NCI-H2196 (cell line): Measurements from ENCODE around the gene GCLM.
A peak's percentile ranks its signal among the peaks of the same experiment; 100 is the strongest.
"Not testable (repeated sequence)": the region's sequence is repeated elsewhere in the genome, so short reads cannot be mapped to it uniquely, and the experiment has no call there.

Source experiments
- DNase-seq: peaks from one replicate; lab custom pipeline; 2025; ENCODE audit not compliant: unreplicated experiment; lab: John Stamatoyannopoulos, UW

The GCLM gene

GRCh38 chr1:93909146-93910050 lies at the start of gene GCLM:
TSS of gene GCLM (minus strand) at chr1:93909430. CDS start at chr1:93909163, 267 bp downstream.
- peak; percentile 93 for DNase-seq

- no peak for DNase-seq
These were observed 49.5 kb upstream of the GCLM start for GRCh38 chr1:93958726-93959100.

GRCh38 chr1:93958032-93958725 lies 48.9 kb upstream of the GCLM start:
- no peak for DNase-seq

- no peak for DNase-seq
These were observed 46.5 kb upstream of the GCLM start for GRCh38 chr1:93955765-93956164.

GRCh38 chr1:93947002-93947686 lies 37.9 kb upstream of the GCLM start:
- not testable (repeated sequence) for DNase-seq

GRCh38 chr1:93938461-93939145 lies 29.4 kb upstream of the GCLM start:
- DNase-seq: no peak

GRCh38 chr1:93937997-93938396 lies 28.8 kb upstream of the GCLM start:
- no peak for DNase-seq

GRCh38 chr1:93925206-93925605 lies 16.0 kb upstream of the GCLM start:
- no peak for DNase-seq

GRCh38 chr1:93919780-93920179 lies 10.6 kb upstream of the GCLM start:
- no peak for DNase-seq

- no peak for DNase-seq
These were observed 8.1 kb upstream of the GCLM start for GRCh38 chr1:93917302-93917701.

- not testable (repeated sequence) for DNase-seq
These were observed 1.6 kb upstream of the GCLM start for GRCh38 chr1:93910880-93911279.

GRCh38 chr1:93910305-93910704 lies 1.1 kb upstream of the GCLM start:
- DNase-seq: no peak

GRCh38 chr1:93908394-93909145 lies 660 bp downstream of the GCLM start:
- peak; percentile 16 for DNase-seq

GRCh38 chr1:93907718-93908117 lies 1.5 kb downstream of the GCLM start:
- no peak for DNase-seq

- DNase-seq: no peak
These were observed 2.8 kb downstream of the GCLM start for GRCh38 chr1:93906480-93906879.

- no peak for DNase-seq
These were observed 3.5 kb downstream of the GCLM start for GRCh38 chr1:93905734-93906133.

- no peak for DNase-seq
These were observed 4.2 kb downstream of the GCLM start for GRCh38 chr1:93905051-93905450.

- no peak for DNase-seq
These were observed 5.0 kb downstream of the GCLM start for GRCh38 chr1:93904228-93904627.

- DNase-seq: no peak
These were observed 8.3 kb downstream of the GCLM start for GRCh38 chr1:93900723-93901504.
